GM12891 (cell line): ENCODE measurements around the gene NFYA. TPM values are rescaled to one million over a fixed set of nuclear protein-coding genes. Genes with fewer than 3 reads are reported as not detected.
A peak's percentile ranks its signal among the peaks of the same experiment; 100 is the strongest.

Experiments
- DNase-seq: peaks from one replicate; pipeline ENCODE4 v3.0.0; 2011; ENCODE audit warnings: low spot score; ENCODE audit not compliant: insufficient read length
- FAIRE-seq: peaks from 2 replicates; lab custom pipeline; 2011; peaks lifted over from hg19 to GRCh38; lab: Jason Lieb, UNC
- PAX5 ChIP-seq: IDR thresholded peaks from 2 replicates; pipeline ENCODE4 v1.6.1; 2011; ENCODE audit warnings: low read length, moderate library complexity, mild to moderate bottlenecking; ENCODE audit not compliant: insufficient read depth, severe bottlenecking
- POLR2A ChIP-seq: IDR thresholded peaks from 2 replicates; pipeline ENCODE4 v1.6.1; 2011; ENCODE audit warnings: low read depth, low read length, control low read depth
- POLR2AphosphoS5 ChIP-seq: IDR thresholded peaks from 2 replicates; pipeline ENCODE4 v1.6.1; 2011; ENCODE audit warnings: low read depth, low read length, control low read depth
- POU2F2 ChIP-seq: IDR thresholded peaks from 2 replicates; pipeline ENCODE4 v1.6.1; 2011; ENCODE audit warnings: low read depth, mild to moderate bottlenecking, control low read depth, low read length, moderate library complexity
- SPI1 ChIP-seq: IDR thresholded peaks from 2 replicates; pipeline ENCODE4 v1.6.1; 2011; ENCODE audit warnings: low read depth, low read length, control low read depth
- TAF1 ChIP-seq: IDR thresholded peaks from 2 replicates; pipeline ENCODE4 v1.6.1; 2011; ENCODE audit warnings: low read depth, low read length, control low read depth
- polyA plus RNA-seq: library from polyadenylated mRNA; unstranded; fragments of >200 nt; gene quantifications from one replicate; pipeline ENCODE4 v1.2.1, GENCODE V29; 2012; ENCODE audit warnings: low read depth, missing spikeins, inconsistent platforms; ENCODE audit not compliant: missing spikeins

Gene NFYA
- 15.7 TPM for polyA plus RNA-seq

DNA sequence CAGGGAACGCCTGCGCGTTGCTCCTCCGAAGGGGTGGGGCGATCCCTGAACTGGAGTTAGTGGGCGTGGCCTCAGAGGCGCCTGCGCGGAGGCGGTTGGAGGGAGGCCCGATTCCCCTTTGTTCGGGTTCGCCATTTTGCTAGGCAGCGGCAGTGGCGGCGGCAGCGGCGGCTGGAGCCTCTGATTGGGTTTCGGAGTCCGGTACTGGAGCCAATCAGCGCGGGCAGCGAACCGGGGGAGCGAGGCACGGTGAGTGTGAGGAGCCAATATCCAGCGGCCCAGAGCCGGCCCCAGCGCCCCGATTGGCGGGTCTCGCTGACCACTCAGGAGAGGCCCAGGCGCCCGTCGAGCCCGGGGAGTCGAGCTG, at the start of gene NFYA:
Gene NFYA (plus strand): TSS at position 139 of the 367 bp plus-strand sequence. CDS start 6,116 bp downstream, outside the sequence.
- peak; percentile 85 for DNase-seq
- FAIRE-seq: peak; percentile 100
- TF ChIP-seq POLR2AphosphoS5 (no peak), POLR2A (no peak), TAF1 (peak; percentile 46; the same call in 1 of the 2 replicates), POU2F2 (no peak)

DNA sequence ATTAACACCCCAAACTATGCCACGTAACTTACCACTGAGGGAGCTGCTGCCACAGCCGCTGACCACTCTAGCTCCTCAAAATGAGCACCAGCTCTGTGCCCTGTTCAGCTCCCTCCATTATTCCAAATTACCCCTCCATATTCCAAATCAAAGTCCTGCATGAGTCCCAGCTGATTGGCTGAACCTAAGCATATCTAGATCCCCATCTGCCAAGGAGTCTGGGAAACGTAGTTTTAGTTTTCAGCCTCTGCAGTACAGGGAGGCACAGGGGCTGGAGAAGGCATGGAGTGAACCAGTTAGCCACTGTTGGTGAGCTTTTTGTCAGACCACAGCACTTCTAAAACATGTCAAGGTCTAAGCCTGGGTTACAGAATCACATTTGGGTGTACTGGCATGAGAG, 49.7 kb upstream of the NFYA start:
- TF ChIP-seq POU2F2 (no peak), SPI1 (no peak), TAF1 (no peak), POLR2AphosphoS5 (no peak), PAX5 (no peak), POLR2A (no peak)
- DNase-seq (no peak), FAIRE-seq (no peak)

DNA sequence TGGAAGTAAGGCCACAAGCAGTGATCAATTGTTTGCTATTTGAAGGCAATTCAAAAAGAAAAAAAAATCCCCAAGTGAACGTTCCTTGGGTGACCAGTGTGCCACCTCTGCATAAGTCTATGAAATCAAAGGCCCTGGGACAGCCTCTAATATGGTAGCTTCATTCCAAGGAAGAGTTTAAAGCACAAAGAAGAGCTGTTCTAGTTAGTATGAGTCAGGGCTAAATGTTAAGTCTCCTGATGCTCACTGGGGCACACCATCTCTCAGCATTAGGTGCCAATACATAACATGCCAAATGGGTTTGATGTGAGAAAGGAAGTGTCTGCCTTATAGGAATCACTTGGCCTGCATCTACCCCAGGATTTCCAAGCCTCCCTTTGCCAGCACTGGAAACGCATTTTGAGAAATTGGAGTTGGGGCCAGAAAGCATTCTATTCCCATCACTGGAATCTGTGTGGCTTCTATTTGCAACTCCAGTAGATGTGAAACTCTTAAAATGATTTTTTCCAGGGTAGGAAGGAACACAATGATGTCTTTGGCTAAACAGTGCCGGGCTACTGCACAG, 46.7 kb upstream of the NFYA start:
- no peak for FAIRE-seq
- no peak for DNase-seq
- TF ChIP-seq POU2F2 (no peak), PAX5 (no peak), TAF1 (no peak), POLR2AphosphoS5 (no peak)

DNA sequence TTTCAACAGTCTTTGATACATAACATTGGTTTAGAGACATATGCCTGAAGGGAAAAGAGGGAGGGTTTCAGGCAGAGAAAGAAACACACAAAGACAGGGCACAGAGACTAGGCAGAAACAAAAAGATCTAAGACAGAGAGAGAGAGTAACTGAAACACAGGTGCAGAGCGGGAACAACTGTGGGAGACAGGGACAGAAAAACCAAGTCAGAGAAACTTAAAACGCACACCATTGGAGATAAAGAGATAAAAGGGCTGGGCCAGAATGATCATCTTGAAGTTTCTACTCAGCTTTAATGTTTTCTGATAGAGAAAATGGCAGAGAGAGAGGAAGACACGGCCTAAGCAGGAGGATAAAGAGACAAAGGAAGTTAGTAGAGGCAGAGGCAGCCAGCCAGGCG, 45.5 kb upstream of the NFYA start:
- FAIRE-seq: no peak

DNA sequence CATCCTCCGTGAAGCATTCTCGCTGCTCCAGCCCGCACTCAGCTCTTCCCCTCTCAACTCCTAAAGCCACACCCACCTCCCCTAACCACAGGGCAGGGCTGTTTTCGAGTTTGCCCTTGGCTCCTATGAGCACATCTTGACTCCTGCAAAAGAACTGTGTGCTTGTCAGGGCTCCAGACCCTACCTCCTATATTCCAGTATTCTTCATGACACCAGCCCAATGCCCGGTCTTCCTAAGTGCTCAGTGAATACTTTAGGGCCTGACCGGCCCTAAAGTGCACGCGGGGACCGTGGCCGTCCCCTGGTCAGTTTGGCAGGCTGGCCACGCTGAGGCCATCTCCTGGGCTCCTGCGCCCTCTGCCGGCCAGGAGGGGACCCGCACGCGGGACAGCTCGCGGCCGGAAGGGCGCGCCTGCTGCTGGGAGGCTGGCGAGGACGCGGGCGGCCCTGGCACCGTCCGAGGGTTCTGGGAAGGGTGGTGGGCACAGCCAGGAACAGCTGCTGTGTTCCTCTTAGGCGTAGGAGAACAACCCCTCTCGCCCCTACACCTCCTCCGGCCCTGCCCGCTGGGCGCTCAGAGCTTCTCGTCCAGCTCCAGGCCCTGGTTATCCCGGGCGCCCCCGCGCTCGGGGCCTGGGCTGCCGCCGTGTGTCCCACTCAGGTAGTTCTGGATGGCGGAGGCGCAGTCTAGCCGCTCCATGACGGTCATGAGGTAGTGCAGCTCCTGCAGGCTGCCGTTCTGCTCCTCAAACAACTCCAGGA, 44.8 kb upstream of the NFYA start:
- TF ChIP-seq TAF1 (no peak), PAX5 (no peak), POLR2A (no peak), POU2F2 (no peak)
- FAIRE-seq (peak; percentile 96), DNase-seq (peak; percentile 85)

More for the DNA sequence above, 45.5 kb upstream of the NFYA start:
- TF ChIP-seq POLR2A (no peak), TAF1 (no peak), POLR2AphosphoS5 (no peak), POU2F2 (no peak), SPI1 (no peak), PAX5 (no peak)
- DNase-seq: no peak

DNA sequence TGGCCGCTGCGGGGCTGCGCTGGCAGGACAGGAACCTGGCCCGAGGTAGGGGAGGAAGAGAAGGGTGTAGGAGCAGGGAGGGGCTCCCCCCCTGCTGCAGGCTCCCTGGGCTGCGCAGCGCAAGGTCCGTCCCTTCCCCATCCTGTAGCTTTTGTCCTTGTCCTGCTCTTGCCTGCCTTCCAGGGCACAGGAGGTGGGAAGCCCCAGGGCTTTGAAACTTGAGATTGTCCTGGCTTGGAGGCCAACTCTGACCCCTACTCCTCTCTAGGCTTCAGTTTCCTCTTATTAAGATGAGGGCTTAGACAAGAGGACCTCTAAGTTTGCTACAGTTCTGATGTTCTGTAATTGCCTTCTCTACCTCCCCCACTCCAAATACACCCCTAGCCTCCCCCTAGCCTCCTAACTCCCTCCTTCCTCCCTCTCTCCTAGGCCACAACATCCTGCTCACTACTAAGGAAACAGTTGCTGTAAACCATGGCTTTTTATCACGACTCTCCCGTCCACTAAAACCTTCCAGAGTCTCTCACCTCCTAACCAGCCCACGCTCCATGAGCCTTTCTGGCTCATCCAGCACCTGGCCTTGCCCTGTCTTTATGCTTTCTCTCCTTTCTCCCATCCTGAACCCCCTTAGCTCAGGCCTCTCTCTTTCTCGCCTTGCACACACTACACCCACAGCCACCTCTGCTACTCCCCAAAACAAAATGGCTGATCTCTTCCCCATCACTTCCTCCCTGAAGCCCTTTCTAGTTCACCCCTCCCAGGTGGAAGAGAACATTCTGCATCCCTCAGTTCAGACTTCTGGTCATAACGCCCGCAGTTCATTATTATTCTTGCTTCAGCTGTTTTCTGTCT, 44.0 kb upstream of the NFYA start:
- FAIRE-seq (no peak), DNase-seq (no peak)
- TF ChIP-seq SPI1 (peak; percentile 51; the same call in 1 of the 2 replicates), POLR2AphosphoS5 (no peak), PAX5 (no peak), TAF1 (no peak), POLR2A (no peak), POU2F2 (no peak)

DNA sequence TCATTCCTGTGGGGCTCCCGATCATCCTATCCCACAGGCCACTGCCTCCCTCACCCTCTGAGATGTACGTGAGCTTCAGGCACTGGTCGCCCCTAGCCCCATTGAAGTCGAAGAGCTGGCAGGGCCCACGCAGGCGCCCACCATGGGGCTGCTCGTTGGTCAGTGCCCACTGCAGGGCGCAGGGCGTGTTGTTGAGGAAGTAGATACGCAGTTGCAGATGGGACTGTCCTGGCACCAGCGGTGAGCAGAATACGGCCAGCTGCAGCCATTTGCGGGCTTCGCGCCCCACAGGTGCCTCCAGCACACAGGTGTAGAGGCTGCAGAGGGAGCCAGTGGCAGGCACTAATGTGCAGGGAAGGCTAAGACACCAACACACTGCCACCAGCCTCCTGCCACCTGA, 39.9 kb upstream of the NFYA start:
- no peak for DNase-seq
- FAIRE-seq: no peak
- TF ChIP-seq POLR2A: no peak
- TF ChIP-seq POLR2AphosphoS5: no peak
- TF ChIP-seq POU2F2: no peak
- no peak for TF ChIP-seq SPI1
- TF ChIP-seq TAF1: no peak
- TF ChIP-seq PAX5: no peak

DNA sequence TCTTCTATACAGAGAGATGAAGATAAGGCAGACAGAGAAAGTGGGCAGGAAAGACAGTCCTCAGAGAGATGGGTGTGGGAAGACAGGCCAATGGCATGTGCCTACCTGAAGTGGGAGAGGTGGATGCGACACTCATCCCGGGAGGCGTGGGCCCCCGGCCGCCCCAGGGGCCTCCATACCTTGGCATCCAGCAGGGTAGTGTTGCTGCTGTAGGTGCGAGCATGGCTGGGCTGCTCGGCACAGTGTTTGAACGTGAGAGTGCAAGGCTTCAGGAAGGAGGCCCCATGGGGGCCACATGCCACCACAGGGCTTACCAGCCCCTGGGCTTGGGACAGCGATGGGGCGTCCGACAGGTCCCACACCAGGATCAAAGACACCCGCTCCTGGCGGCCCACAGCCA, 39.0 kb upstream of the NFYA start:
- no peak for DNase-seq
- TF ChIP-seq TAF1 (no peak), POLR2AphosphoS5 (no peak), PAX5 (no peak), POU2F2 (no peak), SPI1 (no peak), POLR2A (no peak)
- no peak for FAIRE-seq

DNA sequence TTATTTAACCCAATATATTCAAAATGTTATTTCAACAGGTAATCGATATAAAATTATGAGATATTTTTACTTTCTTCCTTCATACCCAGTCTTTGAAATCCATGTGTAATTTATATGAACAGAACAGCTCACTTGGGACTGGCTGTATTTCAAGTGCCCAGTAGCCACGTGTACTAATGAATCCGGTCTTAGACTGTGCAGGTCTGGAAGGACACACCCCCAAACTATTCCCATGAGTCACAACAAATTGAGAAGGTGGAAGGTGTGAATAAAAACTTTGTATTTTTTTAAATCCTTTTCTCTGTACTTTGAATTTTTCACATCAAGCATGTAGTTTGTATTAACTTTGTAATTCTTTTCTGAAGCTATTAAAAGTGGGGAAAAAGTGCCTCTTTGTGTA, 36.6 kb upstream of the NFYA start:
- TF ChIP-seq POLR2A (no peak), POU2F2 (no peak), PAX5 (no peak), SPI1 (no peak), POLR2AphosphoS5 (no peak), TAF1 (no peak)
- no peak for DNase-seq
- FAIRE-seq: no peak
